Ascending aorta (tissue), 2 donors: ENCODE measurements around the gene ARHGAP28. TPM values are rescaled to one million over a fixed set of nuclear protein-coding genes. Genes with fewer than 3 reads are reported as not detected.

Experiments used
- DNase-seq, 2 donors: peaks; one replicate each; pipeline ENCODE4 v3.0.0-alpha.2; 2019; ENCODE audit warnings: low spot score in 2 of 2
- H3K27ac ChIP-seq, 2 donors: fragments of 200-600 bp; sonication (generic); one replicate each; pipeline ENCODE4 v1.5.1; 2016 to 2017; ENCODE audit warnings: mild to moderate bottlenecking in 1 of 2
- H3K27me3 ChIP-seq: fragments of 200-600 bp; sonication (generic); one replicate; pipeline ENCODE4 v1.5.1; 2017
- H3K36me3 ChIP-seq, 2 donors: fragments of 200-600 bp; sonication (generic); one replicate each; pipeline ENCODE4 v1.5.1; 2016
- H3K4me1 ChIP-seq, 2 donors: fragments of 200-600 bp; sonication (generic); one replicate each; pipeline ENCODE4 v1.5.1; 2016 to 2017; ENCODE audit warnings: mild to moderate bottlenecking in 1 of 2
- H3K4me3 ChIP-seq, 2 donors: fragments of 200-600 bp; sonication (generic); one replicate each; pipeline ENCODE4 v1.5.1; 2016 to 2017; ENCODE audit warnings: mild to moderate bottlenecking in 1 of 2
- H3K9me3 ChIP-seq, 2 donors: fragments of 200-600 bp; sonication (generic); one replicate each; pipeline ENCODE4 v1.5.1; 2016
- intact Hi-C: fragments of 100-400 bp; cut with DNase I; formaldehyde crosslinking; loops from one replicate; pipeline ENCODE4 v1.15.1; 2023
- total RNA-seq: library from RNA; depleted of rRNA; stranded (reverse); fragments of >200 nt; gene quantifications from one replicate; pipeline ENCODE4 v1.1.0, GENCODE V29; 2016
- TF ChIP-seq, protein P1 (sequence below), 3 experiments: fragments of 200-600 bp in 2 of 3; fragments of 450-650 bp in 1 of 3; sonication (generic) in 2 of 3; IDR thresholded peaks; one replicate each; pipeline ENCODE4 v1.5.1; 2016 to 2019; ENCODE audit warnings: antibody characterized with exemption in 3 of 3, mild to moderate bottlenecking in 1 of 3, moderate library complexity in 1 of 3

The ARHGAP28 gene
- total RNA-seq, 1 donor from 2014 or later: 0.85 TPM

DNA sequence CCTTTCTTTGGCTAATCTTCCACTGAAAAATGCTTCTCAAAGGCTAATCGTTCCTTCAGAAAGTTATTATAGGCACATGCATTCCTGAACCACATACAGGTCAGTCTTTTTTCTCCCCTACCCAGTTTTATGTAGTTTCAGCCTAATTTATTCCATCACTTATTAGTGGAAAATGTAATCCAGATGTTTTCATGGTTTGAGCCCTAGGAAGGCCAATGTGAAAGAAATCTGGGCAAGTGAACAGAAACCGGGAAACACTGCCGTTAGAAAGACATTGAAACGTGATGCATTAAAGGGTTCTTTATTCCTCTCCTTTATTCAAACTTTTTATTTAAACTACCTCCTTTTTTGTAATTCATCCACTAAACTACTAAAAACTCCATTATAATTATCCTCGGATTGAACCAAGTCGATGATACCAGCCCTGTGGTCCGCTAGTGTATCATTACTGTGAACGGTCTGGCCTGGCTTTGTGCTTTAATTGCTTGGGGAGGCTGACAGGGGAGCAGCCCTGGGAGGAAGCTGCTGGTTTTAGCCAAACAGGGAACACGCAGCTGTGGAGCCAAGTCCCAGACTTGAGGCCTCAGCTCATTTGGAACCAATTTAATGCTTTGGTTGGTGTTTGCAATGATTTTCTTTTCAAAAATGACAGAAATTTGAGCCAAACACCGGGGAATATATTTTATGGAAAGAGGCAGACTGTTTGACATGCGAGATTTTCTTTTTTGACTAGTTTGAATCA lies 149.2 kb downstream of the ARHGAP28 start:
- no peak overlapping the region for H3K27ac ChIP-seq
- TF ChIP-seq, protein P1, sequence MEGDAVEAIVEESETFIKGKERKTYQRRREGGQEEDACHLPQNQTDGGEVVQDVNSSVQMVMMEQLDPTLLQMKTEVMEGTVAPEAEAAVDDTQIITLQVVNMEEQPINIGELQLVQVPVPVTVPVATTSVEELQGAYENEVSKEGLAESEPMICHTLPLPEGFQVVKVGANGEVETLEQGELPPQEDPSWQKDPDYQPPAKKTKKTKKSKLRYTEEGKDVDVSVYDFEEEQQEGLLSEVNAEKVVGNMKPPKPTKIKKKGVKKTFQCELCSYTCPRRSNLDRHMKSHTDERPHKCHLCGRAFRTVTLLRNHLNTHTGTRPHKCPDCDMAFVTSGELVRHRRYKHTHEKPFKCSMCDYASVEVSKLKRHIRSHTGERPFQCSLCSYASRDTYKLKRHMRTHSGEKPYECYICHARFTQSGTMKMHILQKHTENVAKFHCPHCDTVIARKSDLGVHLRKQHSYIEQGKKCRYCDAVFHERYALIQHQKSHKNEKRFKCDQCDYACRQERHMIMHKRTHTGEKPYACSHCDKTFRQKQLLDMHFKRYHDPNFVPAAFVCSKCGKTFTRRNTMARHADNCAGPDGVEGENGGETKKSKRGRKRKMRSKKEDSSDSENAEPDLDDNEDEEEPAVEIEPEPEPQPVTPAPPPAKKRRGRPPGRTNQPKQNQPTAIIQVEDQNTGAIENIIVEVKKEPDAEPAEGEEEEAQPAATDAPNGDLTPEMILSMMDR (IDR thresholded peaks at IDR 0.05): no peak
- H3K4me3 ChIP-seq: no peak overlapping the region
- H3K36me3 ChIP-seq: no peaks in the 10 kb centered on the region
- intact Hi-C loops: no loop called here
- H3K4me1 ChIP-seq: no peaks in the 10 kb centered on the region
- H3K9me3 ChIP-seq: no peaks in the 10 kb centered on the region
- no peaks in the 10 kb centered on the region for H3K27me3 ChIP-seq
- DNase-seq: no peak

DNA sequence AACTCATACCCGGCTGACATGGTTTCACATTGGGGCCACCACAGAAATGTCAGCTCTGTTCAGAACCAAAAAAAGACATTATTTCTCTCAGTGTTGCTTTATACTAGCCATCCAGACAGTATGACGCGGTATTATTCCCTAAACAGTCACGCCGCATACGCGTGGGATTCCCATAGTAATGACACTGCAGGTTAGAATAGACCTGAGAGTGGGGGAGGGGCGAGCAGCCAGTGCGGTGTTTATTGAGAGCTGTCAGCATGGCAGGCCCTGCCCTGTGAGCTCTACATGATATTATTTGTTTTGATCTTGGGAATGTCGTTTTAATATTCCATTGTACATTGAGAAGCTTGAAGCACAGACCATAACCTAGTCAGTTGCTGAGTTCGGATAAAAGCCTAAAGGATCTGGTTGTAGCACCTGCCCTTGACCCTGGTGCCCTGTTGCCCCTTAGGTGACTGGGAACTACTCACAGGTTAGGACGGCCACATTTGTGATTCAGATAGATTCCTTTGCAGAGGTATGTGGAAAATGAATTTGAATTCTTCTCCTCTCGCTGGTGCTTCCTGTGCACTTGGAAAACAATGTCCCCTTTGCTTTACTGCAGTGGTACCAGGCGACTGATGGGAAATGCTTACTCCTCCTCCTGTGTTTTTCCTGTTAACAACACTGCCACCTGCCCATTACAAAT lies 150.1 kb downstream of the ARHGAP28 start:
- H3K9me3 ChIP-seq: no peaks in the 10 kb centered on the region
- no peaks in the 10 kb centered on the region for H3K4me1 ChIP-seq
- H3K36me3 ChIP-seq: no peaks in the 10 kb centered on the region
- intact Hi-C loops: loop anchor here (10.0 kb wide), 1 partner anchor 335 kb away; no protein-coding TSS in a partner anchor
- no peak overlapping the region for H3K27ac ChIP-seq
- H3K27me3 ChIP-seq: no peaks in the 10 kb centered on the region
- DNase-seq: no peak
- H3K4me3 ChIP-seq: no peak overlapping the region
- TF ChIP-seq, protein P1 (IDR thresholded peaks at IDR 0.05): no peak

DNA sequence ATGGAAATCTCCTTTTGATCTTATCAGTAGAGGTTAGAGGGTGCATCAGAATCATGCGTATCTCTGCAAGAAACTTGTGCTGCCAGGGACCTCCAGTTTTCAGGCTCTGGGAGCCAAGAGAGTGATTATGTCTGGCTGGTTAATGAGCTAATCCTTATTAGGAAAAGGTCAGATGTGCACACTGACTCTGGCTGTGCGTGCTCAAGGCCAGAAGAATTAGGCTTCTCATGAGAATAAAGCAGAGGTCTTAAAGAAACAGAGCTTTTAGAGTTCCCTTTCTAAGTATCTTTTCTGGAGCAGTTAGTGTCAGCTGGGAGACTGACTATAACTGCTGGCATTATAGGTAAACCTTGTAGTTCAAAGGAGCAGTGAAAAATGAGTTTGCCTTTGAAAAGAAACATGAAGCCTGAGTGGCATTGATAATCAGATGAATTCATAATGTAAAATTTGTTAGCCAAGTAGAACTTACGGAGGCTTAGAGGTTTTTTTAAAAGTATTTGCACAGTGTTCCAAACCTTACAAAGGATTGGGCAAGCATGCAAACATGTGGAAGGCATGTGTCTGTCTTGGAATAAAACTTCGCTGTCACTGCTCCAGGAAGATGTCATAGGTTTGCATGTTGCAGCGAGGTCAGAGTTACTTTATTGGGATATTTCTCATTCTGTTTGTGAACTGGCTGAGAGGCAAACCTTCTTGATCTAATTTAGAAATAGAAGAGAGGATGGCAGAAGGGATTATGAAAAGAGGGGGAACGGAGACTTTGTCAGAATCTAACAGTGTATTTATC lies 151.7 kb downstream of the ARHGAP28 start:
- intact Hi-C loops: loop anchor here (10.0 kb wide), 1 partner anchor 336 kb away; no protein-coding TSS in a partner anchor
- no peak for DNase-seq
- Histone ChIP-seq H3K27me3 (no peaks in the 10 kb centered on the region), H3K27ac (no peak overlapping the region), H3K4me3 (no peak overlapping the region), H3K9me3 (no peaks in the 10 kb centered on the region), H3K4me1 (no peaks in the 10 kb centered on the region), H3K36me3 (no peaks in the 10 kb centered on the region)
- TF ChIP-seq, protein P1 (IDR thresholded peaks at IDR 0.05): no peak

DNA sequence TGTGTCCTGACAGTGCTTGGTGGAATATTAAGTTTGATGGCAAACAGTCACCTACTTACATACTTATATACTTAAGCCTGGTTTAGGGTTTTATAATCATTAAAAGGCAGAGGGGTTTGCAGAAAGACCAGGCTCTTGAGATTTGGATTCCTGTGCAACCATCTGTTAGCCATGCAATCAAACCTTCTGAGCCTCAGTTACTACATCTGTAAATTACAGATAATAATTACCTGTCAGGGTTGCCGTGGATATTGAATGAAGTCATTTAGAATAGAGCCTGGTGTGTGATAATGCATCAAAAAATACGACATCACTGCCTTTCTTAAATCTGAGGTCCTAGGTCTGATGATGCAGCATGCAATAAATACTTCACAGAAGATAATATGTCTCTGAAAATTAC lies 152.9 kb downstream of the ARHGAP28 start:
- no peaks in the 10 kb centered on the region for H3K36me3 ChIP-seq
- H3K27ac ChIP-seq: no peak overlapping the region
- no peak for DNase-seq
- H3K4me3 ChIP-seq: no peak overlapping the region
- TF ChIP-seq, protein P1 (IDR thresholded peaks at IDR 0.05): no peak
- H3K9me3 ChIP-seq: no peaks in the 10 kb centered on the region
- intact Hi-C loops: loop anchor here (10.0 kb wide), 1 partner anchor 338 kb away; no protein-coding TSS in a partner anchor
- H3K4me1 ChIP-seq: no peaks in the 10 kb centered on the region
- no peaks in the 10 kb centered on the region for H3K27me3 ChIP-seq

DNA sequence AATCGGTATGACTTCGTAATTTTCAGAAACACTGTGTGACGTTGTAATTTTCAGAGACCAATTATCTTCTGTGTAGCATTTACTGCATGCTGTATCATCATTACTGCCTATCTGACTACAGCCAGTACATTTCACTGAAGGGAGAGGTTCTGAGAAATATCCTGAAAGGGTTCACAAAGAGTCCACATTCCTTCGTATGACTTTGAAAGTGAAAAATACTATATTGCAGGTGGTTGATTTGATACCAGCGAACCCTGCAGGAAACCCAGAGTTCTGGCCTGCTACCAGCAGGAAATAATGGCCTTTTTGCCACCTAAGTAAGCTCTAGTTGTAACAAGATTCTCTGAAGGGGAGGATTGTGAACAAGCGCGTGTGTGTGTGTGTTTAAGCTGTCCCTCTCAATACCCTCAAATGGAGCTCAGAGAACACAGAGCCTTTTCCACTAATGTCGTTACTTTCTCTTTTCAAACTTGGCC lies 155.5 kb downstream of the ARHGAP28 start:
- intact Hi-C loops: loop anchor here (5.0 to 10.0 kb wide), 2 partner anchors 340 to 1008 kb away; no protein-coding TSS in a partner anchor
- no peaks in the 10 kb centered on the region for H3K9me3 ChIP-seq
- no peaks in the 10 kb centered on the region for H3K27me3 ChIP-seq
- H3K4me1 ChIP-seq: no peaks in the 10 kb centered on the region
- H3K36me3 ChIP-seq: no peaks in the 10 kb centered on the region
- no peak overlapping the region for H3K4me3 ChIP-seq
- TF ChIP-seq, protein P1 (IDR thresholded peaks at IDR 0.05): no peak
- DNase-seq: no peak
- no peak overlapping the region for H3K27ac ChIP-seq
